ENCODE measurements around the gene IRF1. TPM values are rescaled to one million over a fixed set of nuclear protein-coding genes. Genes with fewer than 3 reads are reported as not detected.
"Not testable (repeated sequence)": the region's sequence is repeated elsewhere in the genome, so short reads cannot be mapped to it uniquely, and the experiment has no call there.

IRF1 gene
- total RNA-seq, 1 experiment from 2014 or later: 30.1 TPM

GRCh38 chr5:132484876-132485640, 5.5 kb downstream of the IRF1 start:
- DNase-seq (ENCODE audit: low read depth, low spot score); H3K9me3 ChIP-seq (ENCODE audit: control insufficient read depth in 1 of 2, insufficient read depth in 1 of 2, low read depth in 1 of 2, low read length in 2 of 2); RAD21 ChIA-PET (ENCODE audit: low non-redundant PET in 1 of 2, low total read pairs in 2 of 2, uncharacterized antibody in 2 of 2, unreplicated experiment in 2 of 2); H3K9ac ChIP-seq (ENCODE audit: low read length); ATAC-seq; H3K9me2 ChIP-seq (ENCODE audit: insufficient read depth); intact Hi-C loops (cut with micrococcal nuclease); POLR2A ChIA-PET; H3K4me2 ChIP-seq (ENCODE audit: low read length); BruUV-seq (replicated peaks); H3K4me1 ChIP-seq (ENCODE audit: control insufficient read depth in 1 of 2, insufficient read depth in 2 of 2, low read length in 2 of 2); CTCF ChIA-PET; H3K27me3 ChIP-seq (ENCODE audit: insufficient read depth, low read length); H2AFZ ChIP-seq (ENCODE audit: low read depth, low read length, poor library complexity, severe bottlenecking); H3K27ac ChIP-seq (ENCODE audit: low read depth, low read length); H4K20me1 ChIP-seq (ENCODE audit: insufficient read depth); H3K4me3 ChIP-seq (replicated peaks in 1 of 2; ENCODE audit: low read depth in 1 of 2, low read length in 2 of 2): not testable (repeated sequence)
- H3K36me3 ChIP-seq (ENCODE audit: control insufficient read depth in 1 of 2, insufficient read depth in 2 of 2, low read length in 2 of 2): peaks cover 24 to 43% of the 10 kb centered on the region in 2 experiments
- peaks cover 26% of the 10 kb centered on the region for H3K79me2 ChIP-seq (ENCODE audit: insufficient read depth, low read length)

- no peak for DNase-seq (ENCODE audit: low read depth, low spot score)
These were observed 6.2 kb downstream of the IRF1 start for GRCh38 chr5:132484391-132484725.

More at GRCh38 chr5:132484391-132484725, 6.2 kb downstream of the IRF1 start:
- no peak overlapping the region for H3K9ac ChIP-seq (ENCODE audit: low read length)
- no peak overlapping the region for H2AFZ ChIP-seq (ENCODE audit: low read depth, low read length, poor library complexity, severe bottlenecking)
- TF ChIP-seq ZFX (IDR thresholded peaks at IDR 0.05): no peak
- TF ChIP-seq TCF7L2 (IDR thresholded peaks at IDR 0.05; ENCODE audit: borderline replicate concordance, extremely low read depth, insufficient read depth, insufficient read length): no peak
- TF ChIP-seq EGR1 (IDR thresholded peaks at IDR 0.05; ENCODE audit: low read depth): no peak
- no peak for TF ChIP-seq CBX3 (IDR thresholded peaks at IDR 0.05; ENCODE audit: low read depth)
- no peak for TF ChIP-seq CEBPB (IDR thresholded peaks at IDR 0.05; ENCODE audit: low read depth)
- TF ChIP-seq ZBTB33 (IDR thresholded peaks at IDR 0.05; ENCODE audit: extremely low read depth, insufficient replicate concordance, low read length): no peak
- TF ChIP-seq JUND (IDR thresholded peaks at IDR 0.05): no peak
- no peak for TF ChIP-seq EZH2phosphoT487 (IDR thresholded peaks at IDR 0.05; ENCODE audit: borderline replicate concordance)
- no peak for TF ChIP-seq ZNF274 (IDR thresholded peaks at IDR 0.05; ENCODE audit: low read depth, low read length)
- no peak for TF ChIP-seq POLR2AphosphoS5 (IDR thresholded peaks at IDR 0.05; ENCODE audit: low read depth, low read length)
- TF ChIP-seq YY1 (IDR thresholded peaks at IDR 0.05; ENCODE audit: extremely low read depth, insufficient replicate concordance, low read depth, low read length): no peak
- no peak for TF ChIP-seq ATF3 (IDR thresholded peaks at IDR 0.05)
- TF ChIP-seq POLR2A (IDR thresholded peaks at IDR 0.05; ENCODE audit: borderline replicate concordance, extremely low read depth, insufficient read depth, insufficient read length): no peak
- no peak for TF ChIP-seq ELF1 (IDR thresholded peaks at IDR 0.05; ENCODE audit: borderline replicate concordance, low read depth)
- TF ChIP-seq REST (IDR thresholded peaks at IDR 0.05; ENCODE audit: low read depth): no peak
- CTCF ChIA-PET: no interaction called here
- BruUV-seq (replicated peaks): no TSS peak
- H3K9me2 ChIP-seq (ENCODE audit: insufficient read depth): no peaks in the 10 kb centered on the region
- POLR2A ChIA-PET: no interaction called here
- no peaks in the 10 kb centered on the region for H4K20me1 ChIP-seq (ENCODE audit: insufficient read depth)
- H3K4me3 ChIP-seq (replicated peaks in 1 of 2; ENCODE audit: low read depth in 1 of 2, low read length in 2 of 2): no peak overlapping the region
- H3K27me3 ChIP-seq (ENCODE audit: insufficient read depth, low read length): no peaks in the 10 kb centered on the region
- no peak overlapping the region for H3K4me2 ChIP-seq (ENCODE audit: low read length)
- ATAC-seq: no peak
- RAD21 ChIA-PET (ENCODE audit: low non-redundant PET in 1 of 2, low total read pairs in 2 of 2, uncharacterized antibody in 2 of 2, unreplicated experiment in 2 of 2): no interaction called here
- H3K9me3 ChIP-seq (ENCODE audit: control insufficient read depth in 1 of 2, insufficient read depth in 1 of 2, low read depth in 1 of 2, low read length in 2 of 2): no peaks in the 10 kb centered on the region
- intact Hi-C loops (cut with micrococcal nuclease): no loop called here
- no peak overlapping the region for H3K27ac ChIP-seq (ENCODE audit: low read depth, low read length)
- peaks cover 24 to 43% of the 10 kb centered on the region in 2 experiments for H3K36me3 ChIP-seq (ENCODE audit: control insufficient read depth in 1 of 2, insufficient read depth in 2 of 2, low read length in 2 of 2)
- H3K4me1 ChIP-seq (ENCODE audit: control insufficient read depth in 1 of 2, insufficient read depth in 2 of 2, low read length in 2 of 2): peaks cover 4% of the 10 kb centered on the region in 2 experiments; a peak in 3 of 4 replicates
- peaks cover 19% of the 10 kb centered on the region for H3K79me2 ChIP-seq (ENCODE audit: insufficient read depth, low read length)

All from HCT116 (cell line).